ENCODE results near the gene DNAI7.
A peak's percentile ranks its signal among the peaks of the same experiment; 100 is the strongest.

DNAI7 gene

GRCh38 chr12:25151476-25151875 is 43.5 kb downstream of the DNAI7 start:
- TF ChIP-seq CTCF (IDR thresholded peaks at IDR 0.05; ENCODE audit: insufficient read depth, low read depth, low read length, missing control alignments): no peak
- DNase-seq (ENCODE audit: low read depth): peak; percentile 92

GRCh38 chr12:25146686-25147085 is 48.3 kb downstream of the DNAI7 start:
- no peak for TF ChIP-seq CTCF (IDR thresholded peaks at IDR 0.05; ENCODE audit: insufficient read depth, low read depth, low read length, missing control alignments)
- DNase-seq (ENCODE audit: low read depth): no peak
- H3K4me3 ChIP-seq (ENCODE audit: low read length): no peak overlapping the region

More at GRCh38 chr12:25151476-25151875, 43.5 kb downstream of the DNAI7 start:
- no peak overlapping the region for H3K4me3 ChIP-seq (ENCODE audit: low read length)

GRCh38 chr12:25135531-25136154 is 59.3 kb downstream of the DNAI7 start:
- DNase-seq (ENCODE audit: low read depth): peak; percentile 92
- no peak for TF ChIP-seq CTCF (IDR thresholded peaks at IDR 0.05; ENCODE audit: insufficient read depth, low read depth, low read length, missing control alignments)
- no peak overlapping the region for H3K4me3 ChIP-seq (ENCODE audit: low read length)

- no peak for TF ChIP-seq CTCF (IDR thresholded peaks at IDR 0.05; ENCODE audit: insufficient read depth, low read depth, low read length, missing control alignments)
- H3K4me3 ChIP-seq (ENCODE audit: low read length): no peak overlapping the region
- peak; percentile 74 for DNase-seq (ENCODE audit: low read depth)
Observed at GRCh38 chr12:25131270-25131669, 63.7 kb downstream of the DNAI7 start.

GRCh38 chr12:25130741-25131188 is 64.2 kb downstream of the DNAI7 start:
- H3K4me3 ChIP-seq (ENCODE audit: low read length): no peak overlapping the region
- DNase-seq (ENCODE audit: low read depth): peak; percentile 62
- peak; percentile 44 for TF ChIP-seq CTCF (IDR thresholded peaks at IDR 0.05; ENCODE audit: insufficient read depth, low read depth, low read length, missing control alignments)

- TF ChIP-seq CTCF (IDR thresholded peaks at IDR 0.05; ENCODE audit: insufficient read depth, low read depth, low read length, missing control alignments): no peak
- no peak overlapping the region for H3K4me3 ChIP-seq (ENCODE audit: low read length)
- DNase-seq (ENCODE audit: low read depth): no peak
Observed at GRCh38 chr12:25126746-25127145, 68.2 kb downstream of the DNAI7 start.

- no peak for TF ChIP-seq CTCF (IDR thresholded peaks at IDR 0.05; ENCODE audit: insufficient read depth, low read depth, low read length, missing control alignments)
- no peak for DNase-seq (ENCODE audit: low read depth)
- H3K4me3 ChIP-seq (ENCODE audit: low read length): no peak overlapping the region
Observed at GRCh38 chr12:25126101-25126500, 68.9 kb downstream of the DNAI7 start.
